Amniotic stem cell (primary cell): ENCODE measurements around the gene BPTF.
"Not testable (repeated sequence)": the region's sequence is repeated elsewhere in the genome, so short reads cannot be mapped to it uniquely, and the experiment has no call there.

Source experiments
- DNase-seq: peaks from one replicate; lab custom pipeline; 2025; lab: John Stamatoyannopoulos, UW

The BPTF gene

GRCh38 chr17:67891481-67892119, 66.3 kb downstream of the BPTF start:
- DNase-seq: peak; percentile 27

DNA sequence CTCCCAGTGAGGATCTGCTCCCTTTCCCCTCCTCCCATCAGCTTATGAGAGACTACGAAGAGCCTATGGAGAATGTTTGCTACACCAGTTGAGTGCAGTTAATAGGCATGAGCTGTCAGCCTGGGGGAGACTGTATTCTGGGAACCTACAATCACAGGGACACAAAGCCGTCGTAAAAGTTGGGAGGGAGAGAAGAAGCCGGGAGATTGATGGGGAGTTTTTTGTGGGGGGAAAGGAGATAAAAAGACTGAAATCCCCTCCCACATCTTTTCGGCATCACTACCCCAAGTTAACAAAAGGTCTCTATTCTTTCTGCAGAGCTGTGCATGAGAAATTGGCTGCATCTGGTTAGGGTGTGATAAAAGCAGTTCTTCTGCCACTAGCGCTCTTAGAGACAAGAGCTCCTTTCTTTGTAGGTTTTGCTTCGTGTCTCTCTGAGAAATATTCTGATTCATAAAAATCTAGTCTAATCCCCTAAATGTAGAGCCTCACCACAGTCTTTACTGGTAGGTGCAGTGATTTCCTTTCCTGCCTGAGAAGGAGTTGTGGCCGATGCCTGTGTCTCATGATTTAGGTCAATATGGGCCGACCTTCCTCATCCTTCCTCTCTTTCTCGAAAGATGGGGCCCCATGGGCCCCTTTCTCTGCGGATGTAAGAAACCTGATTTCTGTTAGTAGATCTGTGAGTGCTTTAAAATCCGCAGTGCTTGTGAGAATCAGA, 77.4 kb downstream of the BPTF start:
- DNase-seq: no peak

- DNase-seq: not testable (repeated sequence)
Measured at GRCh38 chr17:67905298-67905697, 80.0 kb downstream of the BPTF start.

- not testable (repeated sequence) for DNase-seq
Measured at GRCh38 chr17:67910117-67910803, 85.0 kb downstream of the BPTF start.

DNA sequence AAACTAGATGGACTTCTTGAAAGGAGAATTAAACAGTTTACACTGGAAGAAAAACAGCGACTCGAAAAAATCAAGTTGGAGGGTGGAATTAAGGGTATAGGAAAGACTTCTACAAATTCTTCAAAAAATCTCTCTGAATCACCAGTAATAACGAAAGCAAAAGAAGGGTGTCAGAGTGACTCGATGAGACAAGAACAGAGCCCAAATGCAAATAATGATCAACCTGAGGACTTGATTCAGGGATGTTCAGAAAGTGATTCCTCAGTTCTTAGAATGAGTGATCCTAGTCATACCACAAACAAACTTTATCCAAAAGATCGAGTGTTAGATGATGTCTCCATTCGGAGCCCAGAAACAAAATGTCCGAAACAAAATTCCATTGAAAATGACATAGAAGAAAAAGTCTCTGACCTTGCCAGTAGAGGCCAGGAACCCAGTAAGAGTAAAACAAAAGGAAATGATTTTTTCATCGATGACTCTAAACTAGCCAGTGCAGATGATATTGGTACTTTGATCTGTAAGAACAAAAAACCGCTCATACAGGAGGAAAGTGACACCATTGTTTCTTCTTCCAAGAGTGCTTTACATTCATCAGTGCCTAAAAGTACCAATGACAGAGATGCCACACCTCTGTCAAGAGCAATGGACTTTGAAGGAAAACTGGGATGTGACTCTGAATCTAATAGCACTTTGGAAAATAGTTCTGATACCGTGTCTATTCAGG, 85.9 kb downstream of the BPTF start:
- no peak for DNase-seq

DNA sequence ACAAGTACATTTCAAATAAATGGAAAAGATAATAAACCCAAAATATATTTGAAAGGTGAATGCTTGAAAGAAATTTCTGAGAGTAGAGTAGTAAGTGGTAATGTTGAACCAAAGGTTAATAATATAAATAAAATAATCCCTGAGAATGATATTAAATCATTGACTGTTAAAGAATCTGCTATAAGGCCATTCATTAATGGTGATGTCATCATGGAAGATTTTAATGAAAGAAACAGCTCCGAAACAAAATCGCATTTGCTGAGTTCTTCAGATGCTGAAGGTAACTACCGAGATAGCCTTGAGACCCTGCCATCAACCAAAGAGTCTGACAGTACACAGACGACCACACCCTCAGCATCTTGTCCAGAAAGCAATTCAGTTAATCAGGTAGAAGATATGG, 86.8 kb downstream of the BPTF start:
- no peak for DNase-seq

- no peak for DNase-seq
Measured at GRCh38 chr17:67912656-67913055, 87.4 kb downstream of the BPTF start.

- DNase-seq: no peak
Measured at GRCh38 chr17:67920212-67920611, 94.9 kb downstream of the BPTF start.

GRCh38 chr17:67922503-67922902, 97.2 kb downstream of the BPTF start:
- no peak for DNase-seq

GRCh38 chr17:67928842-67929241, 103.5 kb downstream of the BPTF start:
- DNase-seq: not testable (repeated sequence)

GRCh38 chr17:67931227-67931626, 105.9 kb downstream of the BPTF start:
- DNase-seq: no peak

DNA sequence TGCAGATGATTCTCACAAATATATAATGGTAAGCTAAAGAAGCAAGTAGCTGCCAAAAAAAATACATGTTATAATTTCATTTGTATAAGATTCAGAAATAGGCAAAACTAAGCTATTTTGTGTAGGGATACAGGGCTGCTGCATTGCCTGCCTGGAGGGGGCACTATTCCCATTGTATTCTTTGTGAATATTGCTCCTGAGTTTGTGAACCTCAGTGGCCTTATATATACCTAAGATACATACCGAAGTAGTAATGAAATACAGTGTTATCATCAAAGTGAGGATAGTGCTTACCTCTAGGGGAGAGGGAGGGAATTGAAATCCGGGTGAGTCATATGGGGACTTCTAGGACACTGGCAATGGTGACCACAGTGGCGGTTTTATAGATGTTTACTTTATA, 117.5 kb downstream of the BPTF start:
- DNase-seq: no peak

- no peak for DNase-seq
Measured at GRCh38 chr17:67944035-67944434, 118.7 kb downstream of the BPTF start.

- no peak for DNase-seq
Measured at GRCh38 chr17:67946513-67946912, 121.2 kb downstream of the BPTF start.

GRCh38 chr17:67947325-67947813, 122.1 kb downstream of the BPTF start:
- no peak for DNase-seq

DNA sequence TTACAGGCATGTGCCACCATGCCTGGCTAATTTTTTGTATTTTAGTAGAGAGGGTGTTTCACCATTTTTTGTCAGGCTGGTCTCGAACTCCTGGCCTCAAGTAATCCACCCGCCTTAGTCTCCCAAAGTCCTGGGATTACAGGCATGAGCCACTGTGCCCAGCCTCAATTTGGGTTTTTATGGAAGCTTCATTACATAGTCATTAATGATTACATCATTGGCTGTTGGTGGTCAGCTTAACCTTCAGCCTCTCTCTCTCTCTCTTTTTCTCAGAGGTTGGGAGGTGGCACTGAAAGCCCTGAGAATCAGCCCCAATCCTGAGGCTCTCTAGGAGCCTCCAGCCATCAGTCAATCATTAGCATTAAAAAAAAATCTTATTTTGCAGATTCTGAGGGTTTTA, 125.6 kb downstream of the BPTF start:
- DNase-seq: no peak

- DNase-seq: no peak
Measured at GRCh38 chr17:67959510-67959909, 134.2 kb downstream of the BPTF start.

GRCh38 chr17:67960276-67960675, 135.0 kb downstream of the BPTF start:
- not testable (repeated sequence) for DNase-seq

- not testable (repeated sequence) for DNase-seq
Measured at GRCh38 chr17:67962156-67962555, 136.9 kb downstream of the BPTF start.

DNA sequence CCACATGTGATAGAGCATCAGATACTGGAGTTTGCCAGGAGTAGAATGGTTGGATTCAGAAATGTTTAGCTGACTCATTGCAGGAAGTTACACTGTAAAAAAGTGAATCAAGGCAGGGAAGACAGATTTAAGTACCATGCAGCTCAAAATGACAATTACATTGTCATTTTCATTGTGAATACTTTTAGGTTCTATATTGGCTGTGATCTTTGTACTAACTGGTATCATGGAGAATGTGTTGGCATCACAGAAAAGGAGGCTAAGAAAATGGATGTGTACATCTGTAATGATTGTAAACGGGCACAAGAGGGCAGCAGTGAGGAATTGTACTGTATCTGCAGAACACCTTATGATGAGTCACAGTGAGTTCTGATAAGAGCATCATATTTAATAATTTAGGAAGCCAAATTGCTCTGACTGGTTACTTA, 137.9 kb downstream of the BPTF start:
- peak; percentile 56 for DNase-seq

DNA sequence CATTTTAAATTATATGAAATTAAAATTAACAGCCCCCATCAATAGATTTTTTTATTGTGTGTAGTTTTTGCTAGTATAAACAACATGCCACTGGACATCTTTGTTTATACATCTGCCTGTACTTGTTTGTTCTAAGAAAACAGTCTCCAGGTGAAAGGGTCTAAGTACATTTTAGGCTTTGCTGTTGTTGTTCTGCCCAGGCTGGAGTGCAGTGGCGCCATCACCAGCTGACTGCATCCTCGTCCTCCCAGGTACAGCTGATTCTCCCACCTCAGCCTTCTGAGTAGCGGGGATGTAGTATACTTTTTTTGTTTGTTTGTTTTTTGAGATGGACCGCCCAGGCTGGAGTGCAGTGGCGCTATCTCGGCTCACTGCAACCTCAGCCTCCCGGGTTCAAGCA, 145.5 kb downstream of the BPTF start:
- DNase-seq: no peak

DNA sequence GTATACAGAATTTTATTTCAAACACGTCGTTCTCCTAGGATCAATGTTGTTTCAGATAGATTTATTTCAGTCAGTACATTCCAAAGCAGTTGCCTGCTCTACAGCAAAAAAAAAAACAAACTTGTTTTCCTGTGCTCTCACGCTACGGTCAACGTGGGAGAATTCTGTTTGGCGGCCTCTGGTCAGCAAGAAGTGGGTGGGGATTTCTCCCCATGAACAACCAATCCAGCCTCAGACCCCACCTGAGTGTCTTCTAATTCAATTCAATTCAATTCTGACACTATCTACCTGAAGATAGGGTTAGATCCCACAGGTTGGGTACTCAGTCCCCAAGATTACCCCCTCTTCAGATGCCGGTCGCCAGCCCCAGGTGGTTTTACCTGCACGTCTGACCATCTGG, 148.9 kb downstream of the BPTF start:
- DNase-seq: no peak
